HG02623 (cell line): ENCODE results near the gene NDUFS4.
"Not testable (repeated sequence)": the region's sequence is repeated elsewhere in the genome, so short reads cannot be mapped to it uniquely, and the experiment has no call there.

Source experiments
- ATAC-seq: cut with Tn5 transposase; IDR thresholded peaks from one replicate; pipeline ENCODE4 v1.9.1; 2021; ENCODE audit warnings: moderate library complexity; ENCODE audit not compliant: unreplicated experiment

The NDUFS4 gene

DNA sequence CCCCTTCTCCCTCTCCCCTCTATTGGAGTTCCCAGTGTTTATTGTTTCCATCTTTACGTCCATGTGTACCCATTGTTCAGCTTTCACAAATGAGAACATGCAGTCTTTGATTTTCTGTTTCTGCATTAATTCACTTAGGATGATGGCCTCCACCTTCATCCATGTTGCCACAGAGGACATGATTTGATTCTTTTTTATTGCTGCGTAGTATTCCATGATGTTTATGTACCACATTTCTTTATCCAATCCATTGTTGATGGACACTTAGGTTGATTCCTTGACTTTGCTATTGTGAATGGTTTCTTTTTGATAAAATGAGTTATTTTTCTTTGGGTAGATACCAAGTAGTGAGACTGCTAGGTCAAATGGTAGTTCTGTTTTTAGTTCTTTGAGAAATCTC lies 88.9 kb downstream of the NDUFS4 start:
- ATAC-seq = no peak

DNA sequence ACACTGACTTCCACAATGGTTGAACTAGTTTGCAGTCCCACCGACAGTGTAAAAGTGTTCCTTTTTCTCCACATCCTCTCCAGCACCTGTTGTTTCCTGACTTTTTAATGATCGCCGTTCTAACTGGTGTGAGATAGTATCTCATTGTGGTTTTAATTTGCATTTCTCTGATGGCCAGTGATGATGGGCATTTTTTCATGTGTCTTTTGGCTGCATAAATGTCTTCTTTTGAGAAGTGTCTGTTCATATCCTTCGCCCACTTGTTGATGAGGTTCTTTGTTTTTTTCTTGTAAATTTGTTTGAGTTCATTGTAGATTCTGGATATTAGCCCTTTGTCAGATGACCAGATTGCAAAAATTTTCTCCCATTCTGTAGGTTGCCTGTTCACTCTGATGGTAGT lies 100.1 kb downstream of the NDUFS4 start:
- ATAC-seq = not testable (repeated sequence)

DNA sequence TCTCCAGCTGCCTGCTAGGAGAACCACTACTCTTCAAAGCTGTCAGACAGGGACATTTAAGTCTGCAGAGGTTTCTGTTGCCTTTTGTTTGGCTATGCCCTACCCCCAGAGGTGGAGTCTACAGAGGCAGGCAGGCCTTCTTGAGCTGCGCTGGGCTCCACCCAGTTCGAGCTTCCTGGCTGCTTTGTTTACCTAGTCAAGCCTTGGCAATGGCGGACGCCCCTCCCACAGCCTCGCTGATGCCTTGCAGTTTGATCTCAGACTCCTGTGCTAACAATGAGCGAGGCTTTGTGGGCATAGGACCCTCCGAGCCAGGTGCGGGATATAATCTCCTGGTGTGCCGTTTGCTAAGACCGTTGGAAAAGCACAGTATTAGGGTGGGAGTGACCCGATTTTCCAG lies 104.9 kb downstream of the NDUFS4 start:
- not testable (repeated sequence) for ATAC-seq

DNA sequence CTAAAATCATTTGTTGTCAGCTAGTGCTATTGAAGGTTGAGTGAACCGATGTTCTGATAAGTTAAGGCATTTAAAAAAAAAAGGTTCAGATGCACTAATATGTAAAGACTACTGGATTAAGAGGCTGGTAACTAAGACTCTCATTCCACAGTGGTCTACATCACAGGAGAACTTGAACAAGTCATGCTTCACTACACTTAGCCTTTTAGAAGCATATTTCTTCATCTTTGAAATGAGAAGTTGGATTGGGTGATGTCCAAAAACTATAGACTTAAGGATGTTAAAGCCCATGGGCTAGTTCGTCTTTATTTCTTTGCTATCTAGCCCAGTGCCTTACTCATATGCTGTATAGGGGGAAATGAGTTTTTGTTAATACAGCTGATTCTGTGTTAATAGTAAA lies 107.2 kb downstream of the NDUFS4 start:
- ATAC-seq = no peak

DNA sequence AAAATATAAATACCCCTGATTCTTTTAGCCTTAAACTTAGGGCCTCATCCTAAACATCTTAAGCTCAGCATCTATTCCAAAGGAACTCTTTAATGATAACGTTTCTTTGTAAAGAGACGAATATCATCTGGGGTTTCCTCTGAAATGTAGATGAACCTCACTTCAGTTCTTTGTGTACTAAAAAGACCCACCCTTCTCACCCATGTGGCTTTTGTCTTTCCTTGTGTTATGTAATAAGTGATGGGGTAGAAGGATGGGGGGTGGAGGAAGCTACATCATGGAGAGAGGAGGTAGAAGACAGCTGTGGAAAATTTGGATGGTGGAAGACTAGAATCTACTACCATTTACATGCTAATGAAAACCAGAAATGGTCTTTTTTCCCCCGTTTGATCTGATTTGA lies 111.0 kb downstream of the NDUFS4 start:
- no peak for ATAC-seq

DNA sequence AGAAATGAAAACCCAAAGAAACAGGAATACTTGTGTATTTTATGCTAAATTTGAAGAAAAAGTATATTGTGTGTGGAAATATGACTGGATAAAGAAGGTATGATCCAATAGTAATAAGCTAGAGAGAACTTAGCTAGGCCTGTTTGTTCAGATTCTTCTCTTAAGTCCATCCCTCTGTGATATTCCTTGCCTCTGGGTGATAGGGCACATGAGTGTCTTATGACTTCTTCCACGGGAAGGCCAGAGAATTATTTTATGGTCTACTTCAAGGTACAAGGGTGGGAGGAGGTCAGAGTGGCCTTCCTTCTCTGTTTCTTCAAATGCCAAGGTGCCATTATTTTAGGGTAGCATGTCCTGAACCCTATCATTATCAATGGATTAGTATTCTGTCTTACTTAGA lies 113.7 kb downstream of the NDUFS4 start:
- no peak for ATAC-seq

DNA sequence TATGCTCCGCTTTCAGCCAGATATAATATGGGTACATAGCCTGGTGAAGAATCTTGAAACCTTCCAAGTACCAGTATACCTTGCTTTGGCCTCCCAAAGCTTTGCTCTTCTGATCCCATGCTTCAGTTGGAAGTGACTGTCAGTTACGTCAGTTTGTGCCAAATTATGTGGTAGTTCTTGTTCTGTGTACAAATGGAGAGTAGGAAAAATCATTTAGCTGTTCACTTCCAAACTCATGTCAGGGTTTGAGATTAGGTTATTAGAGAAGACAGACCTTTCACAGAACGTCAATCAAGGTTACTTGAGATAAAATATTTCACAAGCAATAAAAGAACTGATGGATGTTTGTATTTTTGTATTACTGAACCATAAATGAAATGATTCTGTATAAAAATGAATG lies 117.2 kb downstream of the NDUFS4 start:
- no peak for ATAC-seq

DNA sequence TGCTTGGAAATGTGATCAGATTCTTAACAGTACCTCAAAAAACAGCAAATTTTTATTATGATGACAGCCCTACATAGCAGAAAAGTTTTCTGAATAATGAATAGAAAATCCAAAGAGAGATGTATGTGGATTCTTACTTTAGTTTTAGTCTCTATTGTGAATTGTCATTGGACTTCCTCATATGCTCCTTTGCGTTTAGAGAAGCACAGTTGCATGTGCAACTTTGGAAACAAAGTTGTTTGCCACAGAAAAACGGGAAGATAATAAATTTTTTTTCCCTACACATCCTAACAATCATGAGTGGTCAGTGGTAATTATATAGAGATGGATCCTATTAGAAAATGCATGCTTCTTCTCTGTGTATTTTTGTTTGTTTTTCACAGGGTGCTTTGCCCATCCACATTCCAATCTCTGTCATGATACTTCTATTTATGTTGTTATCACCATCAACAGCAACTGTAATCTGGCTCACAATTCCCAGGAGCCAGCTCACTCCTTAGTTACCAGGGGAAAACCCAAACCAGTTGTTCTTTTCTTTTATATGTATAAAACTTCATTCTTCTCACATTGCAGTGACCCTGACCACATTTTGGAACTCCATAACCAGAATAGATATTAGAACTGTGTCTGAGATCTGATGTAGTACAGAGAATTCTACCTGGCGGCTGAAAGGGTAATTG lies 118.7 kb downstream of the NDUFS4 start:
- no peak for ATAC-seq

DNA sequence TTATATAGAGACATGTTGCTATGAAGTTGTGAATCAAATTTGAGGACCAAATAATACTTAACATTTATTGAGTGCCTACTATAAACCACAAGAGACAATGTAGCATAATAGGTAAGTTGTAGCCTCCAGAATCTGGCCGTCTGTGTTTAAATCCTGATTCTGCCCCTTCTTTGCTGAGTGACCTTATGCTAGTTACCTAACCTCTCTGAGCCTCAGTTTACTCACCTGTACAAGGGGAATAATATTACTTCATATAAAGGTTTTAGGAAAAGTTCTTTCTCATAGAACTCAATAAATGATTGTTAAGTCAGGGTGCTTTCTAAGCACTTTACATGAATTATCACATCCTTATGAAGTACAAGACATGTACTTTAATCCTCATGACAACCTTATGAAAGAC lies 120.6 kb downstream of the NDUFS4 start:
- no peak for ATAC-seq

DNA sequence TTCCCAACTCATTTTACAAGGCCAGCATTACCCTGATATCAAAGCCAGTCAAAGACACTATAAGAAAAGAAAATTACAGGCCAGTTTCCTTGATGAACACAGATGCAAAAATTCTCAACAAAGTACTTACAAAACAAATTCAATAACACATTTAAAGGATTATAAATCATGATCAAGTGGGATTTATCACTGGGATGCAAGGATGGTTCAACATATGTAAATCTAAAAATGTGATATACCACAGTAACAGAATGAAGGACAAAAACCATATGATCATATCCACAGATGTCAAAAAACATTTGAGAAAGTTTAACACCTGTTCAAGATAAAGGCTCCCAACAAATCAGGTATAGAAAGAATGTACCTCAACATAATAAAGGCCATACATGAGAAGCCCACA lies 130.6 kb downstream of the NDUFS4 start:
- no peak for ATAC-seq

DNA sequence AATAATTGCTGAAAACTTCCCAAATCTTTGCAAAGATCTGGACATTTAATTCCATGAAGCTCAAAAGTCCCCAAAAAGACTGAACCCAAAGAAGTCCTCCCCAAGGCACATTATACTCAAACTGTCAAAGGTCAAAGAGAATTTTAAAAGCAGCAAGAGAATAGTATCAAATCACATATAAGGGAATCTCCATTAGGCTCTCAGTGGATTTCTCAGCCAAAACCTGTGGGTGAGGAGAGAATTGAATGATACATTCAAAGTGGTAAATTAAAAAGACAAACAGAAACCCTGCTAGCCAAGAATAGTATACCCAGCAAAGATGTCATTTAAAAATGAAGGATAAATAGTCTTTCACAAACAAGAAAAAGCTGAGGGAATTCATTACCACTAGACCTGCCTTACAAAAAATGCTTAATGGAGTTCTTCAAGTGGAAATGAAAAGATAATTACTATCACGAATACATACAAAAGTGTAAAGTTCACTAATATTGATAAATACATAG lies 134.1 kb downstream of the NDUFS4 start:
- no peak for ATAC-seq

DNA sequence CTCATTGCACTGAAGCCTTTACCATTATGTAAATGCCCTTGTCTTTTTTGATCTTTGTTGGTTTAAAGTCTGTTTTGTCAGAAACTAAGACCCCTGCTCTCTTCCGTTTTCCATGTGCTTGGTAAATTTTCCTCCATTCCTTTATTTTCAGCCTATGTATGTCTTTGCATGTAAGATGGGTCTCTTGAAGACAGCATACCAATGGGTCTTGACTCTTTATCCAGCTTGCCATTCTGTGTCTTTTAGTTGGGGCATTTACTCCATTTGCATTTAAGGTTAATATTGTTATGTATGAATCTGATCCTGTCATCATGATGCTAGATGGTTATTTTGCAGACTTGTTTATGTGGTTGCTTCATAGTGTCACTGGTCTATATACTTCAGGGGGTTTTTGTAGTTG lies 150.0 kb downstream of the NDUFS4 start:
- not testable (repeated sequence) for ATAC-seq

DNA sequence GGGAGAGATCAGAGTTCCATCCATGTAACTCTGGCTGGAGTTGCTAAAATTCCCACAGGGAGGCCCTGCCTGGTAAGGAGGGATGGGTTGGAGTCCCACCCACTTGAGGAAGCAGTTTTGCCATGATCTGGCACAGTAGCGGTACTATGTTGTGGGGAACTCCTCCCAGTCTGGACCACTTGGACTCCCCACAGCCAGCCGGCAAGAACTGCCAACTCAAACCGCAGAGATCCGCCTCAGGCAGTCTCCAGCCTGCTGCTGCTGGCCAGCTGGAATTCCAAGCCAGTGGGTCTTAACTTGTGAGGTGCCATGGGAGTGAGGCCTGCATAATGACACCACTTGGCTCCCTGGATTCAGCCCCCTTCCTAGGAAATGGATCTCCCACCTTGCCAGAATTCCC lies 151.9 kb downstream of the NDUFS4 start:
- ATAC-seq = no peak

DNA sequence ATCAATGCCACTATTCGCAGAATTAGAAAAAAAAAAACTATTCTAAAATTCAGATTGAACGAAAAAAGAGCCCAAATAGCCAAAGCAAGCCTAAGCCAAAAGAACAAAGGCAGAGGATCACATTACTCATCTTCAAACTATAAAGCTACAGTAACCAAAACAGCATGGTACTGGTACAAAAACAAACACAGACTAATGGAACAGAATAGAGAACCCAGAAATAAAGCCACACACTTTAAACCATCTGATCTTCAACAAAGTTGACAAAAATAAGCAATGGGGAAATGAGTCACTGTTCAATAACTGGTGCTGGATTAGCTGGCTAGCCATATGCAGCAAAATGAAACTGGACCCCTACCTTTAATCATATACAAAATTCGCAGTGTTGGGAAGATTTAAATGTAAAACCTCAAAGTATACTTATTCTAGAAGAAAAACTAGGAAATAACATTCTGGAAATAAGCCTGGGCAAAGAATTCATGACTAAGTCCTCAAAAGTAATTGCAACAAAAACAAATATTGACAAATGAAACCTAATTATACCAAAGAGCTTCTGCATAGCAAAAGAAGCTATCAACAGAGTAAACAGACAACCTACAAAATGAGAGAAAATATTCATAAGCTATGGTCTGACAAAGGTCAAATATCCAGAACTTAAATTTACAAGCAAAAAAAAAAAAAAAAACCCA lies 153.7 kb downstream of the NDUFS4 start:
- ATAC-seq = no peak

DNA sequence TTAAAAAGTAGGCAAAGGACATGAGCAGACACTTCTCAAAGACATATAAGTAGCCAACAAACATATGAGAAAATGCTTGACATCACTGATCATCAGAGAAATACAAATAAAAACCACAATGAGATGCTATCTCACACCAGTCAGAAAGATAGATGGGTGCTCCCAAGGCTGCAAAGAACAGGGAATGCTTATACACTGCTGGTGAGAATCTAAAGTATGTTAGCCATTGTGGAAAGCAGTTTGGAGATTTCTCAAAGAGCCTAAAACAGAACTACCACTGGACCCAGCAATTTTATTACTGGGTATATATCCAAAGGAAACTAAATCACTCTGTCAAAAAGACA lies 154.2 kb downstream of the NDUFS4 start:
- ATAC-seq = no peak

DNA sequence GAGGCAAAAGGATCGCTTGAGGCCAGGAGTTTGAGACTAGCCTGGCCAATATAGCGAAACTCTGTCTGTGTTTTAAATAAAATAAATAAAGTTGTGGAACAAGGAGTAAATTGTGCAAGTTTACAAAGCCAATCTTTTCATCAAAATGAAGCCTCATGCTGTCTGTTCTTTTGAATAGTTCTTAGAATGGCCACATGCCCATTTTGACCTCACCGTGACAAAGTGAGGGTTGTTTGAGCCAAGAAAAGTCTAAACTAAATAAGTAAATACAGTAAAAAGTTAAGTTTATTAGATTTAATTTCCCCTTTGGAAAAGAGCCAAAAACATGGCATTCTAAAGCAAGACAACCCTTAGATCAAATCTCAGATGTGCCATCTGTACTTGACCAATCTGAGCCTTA lies 165.7 kb downstream of the NDUFS4 start:
- no peak for ATAC-seq

DNA sequence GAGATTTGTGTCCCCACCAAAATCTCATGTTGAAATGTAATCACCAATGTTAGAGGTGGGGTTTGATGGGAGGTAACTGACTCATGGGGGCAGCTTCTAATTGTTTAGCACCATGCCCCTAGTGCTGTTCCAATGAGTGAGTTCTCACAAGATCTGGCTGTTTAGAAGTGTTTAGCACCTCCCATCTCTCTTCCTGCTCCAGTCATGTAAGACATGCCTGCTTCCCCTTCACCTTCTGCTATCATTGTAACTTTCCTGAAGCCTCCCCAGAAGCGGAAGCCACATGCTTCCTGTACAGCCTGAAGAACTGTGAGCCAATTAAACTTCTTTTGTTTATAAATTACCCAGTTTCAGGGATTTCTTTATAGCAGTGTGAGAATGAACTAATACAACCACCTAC lies 170.5 kb downstream of the NDUFS4 start:
- no peak for ATAC-seq
